GM21423 (cell line): Measurements from ENCODE around the gene NRXN2.

Source experiments
- ATAC-seq: cut with Tn5 transposase; IDR thresholded peaks from one replicate; pipeline ENCODE4 v1.9.1; 2021; ENCODE audit warnings: mild to moderate bottlenecking, moderate library complexity; ENCODE audit not compliant: unreplicated experiment

NRXN2 gene

GRCh38 chr11:64722141-64723065 lies 594 bp downstream of the NRXN2 start:
- ATAC-seq: no peak

- ATAC-seq: no peak
Observed at GRCh38 chr11:64721359-64721699, 1.7 kb downstream of the NRXN2 start.

GRCh38 chr11:64720640-64721358 lies 2.2 kb downstream of the NRXN2 start:
- ATAC-seq: no peak

GRCh38 chr11:64720167-64720566 lies 2.8 kb downstream of the NRXN2 start:
- ATAC-seq: no peak

GRCh38 chr11:64719406-64719805 lies 3.6 kb downstream of the NRXN2 start:
- ATAC-seq: no peak

GRCh38 chr11:64718780-64719124 lies 4.2 kb downstream of the NRXN2 start:
- ATAC-seq: no peak

- no peak for ATAC-seq
Observed at GRCh38 chr11:64718084-64718779, 4.8 kb downstream of the NRXN2 start.

GRCh38 chr11:64717268-64717578 lies 5.8 kb downstream of the NRXN2 start:
- no peak for ATAC-seq

GRCh38 chr11:64716473-64717267 lies 6.3 kb downstream of the NRXN2 start:
- no peak for ATAC-seq

GRCh38 chr11:64715756-64716472 lies 7.1 kb downstream of the NRXN2 start:
- ATAC-seq: no peak

- no peak for ATAC-seq
Observed at GRCh38 chr11:64715110-64715509, 7.9 kb downstream of the NRXN2 start.

GRCh38 chr11:64714666-64715065 lies 8.3 kb downstream of the NRXN2 start:
- ATAC-seq: no peak

GRCh38 chr11:64713781-64714363 lies 9.1 kb downstream of the NRXN2 start:
- no peak for ATAC-seq

GRCh38 chr11:64713016-64713707 lies 9.8 kb downstream of the NRXN2 start:
- no peak for ATAC-seq

GRCh38 chr11:64712430-64713015 lies 10.5 kb downstream of the NRXN2 start:
- no peak for ATAC-seq

- ATAC-seq: no peak
Observed at GRCh38 chr11:64711956-64712362, 11.0 kb downstream of the NRXN2 start.

- no peak for ATAC-seq
Observed at GRCh38 chr11:64711138-64711955, 11.7 kb downstream of the NRXN2 start.

GRCh38 chr11:64710418-64711137 lies 12.4 kb downstream of the NRXN2 start:
- no peak for ATAC-seq
